ENCODE measurements around the gene GPRIN1. TPM values are rescaled to one million over a fixed set of nuclear protein-coding genes. Genes with fewer than 3 reads are reported as not detected.
"Not testable (repeated sequence)": the region's sequence is repeated elsewhere in the genome, so short reads cannot be mapped to it uniquely, and the experiment has no call there.

GPRIN1 gene
- total RNA-seq, 2 experiments from 2014 or later = 1.5 to 1.6 TPM

- Mint-ChIP-seq H3K36me3 (no peaks in the 10 kb centered on the region), H3K27ac (no peak overlapping the region), H3K4me3 (no peak overlapping the region)
Observed at GRCh38 chr5:176611435-176611834, 1.5 kb upstream of the GPRIN1 start.

GRCh38 chr5:176610435-176610773, 448 bp upstream of the GPRIN1 start:
- no peak for ATAC-seq (ENCODE audit: low read depth)
- H3K27ac Mint-ChIP-seq = no peak overlapping the region
- H3K36me3 Mint-ChIP-seq = no peaks in the 10 kb centered on the region
- POLR2A ChIA-PET = no interaction called here
- H3K27me3 Mint-ChIP-seq = peaks cover 36% of the 10 kb centered on the region
- H3K4me1 Mint-ChIP-seq = peaks cover 8% of the 10 kb centered on the region
- no peak for DNase-seq
- peak overlapping the region; percentile 68 for H3K4me3 Mint-ChIP-seq
- H3K9me3 Mint-ChIP-seq = no peaks in the 10 kb centered on the region

More at GRCh38 chr5:176611435-176611834, 1.5 kb upstream of the GPRIN1 start:
- ATAC-seq (ENCODE audit: low read depth) (no peak), DNase-seq (peak; percentile 71)
- Mint-ChIP-seq H3K4me1 (peaks cover 8% of the 10 kb centered on the region), H3K27me3 (peaks cover 44% of the 10 kb centered on the region), H3K9me3 (no peaks in the 10 kb centered on the region)
- POLR2A ChIA-PET = interaction anchor here (0.7 kb wide), 1 partner anchor 80 kb away, joined by 4 read pairs; no protein-coding TSS in a partner anchor

- DNase-seq (peak; percentile 38), ATAC-seq (ENCODE audit: low read depth) (no peak)
- H3K27ac Mint-ChIP-seq = no peak overlapping the region
- peak overlapping the region; percentile 84 for H3K4me3 Mint-ChIP-seq
- no peaks in the 10 kb centered on the region for H3K36me3 Mint-ChIP-seq
- no peaks in the 10 kb centered on the region for H3K9me3 Mint-ChIP-seq
- H3K27me3 Mint-ChIP-seq = peaks cover 36% of the 10 kb centered on the region
- H3K4me1 Mint-ChIP-seq = peaks cover 8% of the 10 kb centered on the region
- POLR2A ChIA-PET = no interaction called here
Observed at GRCh38 chr5:176608937-176609723, 826 bp downstream of the GPRIN1 start.

GRCh38 chr5:176608142-176608705, 1.7 kb downstream of the GPRIN1 start:
- no peaks in the 10 kb centered on the region for H3K36me3 Mint-ChIP-seq
- H3K27me3 Mint-ChIP-seq = peaks cover 41% of the 10 kb centered on the region
- peak overlapping the region; percentile 84 for H3K4me3 Mint-ChIP-seq
- no peak for DNase-seq
- no peaks in the 10 kb centered on the region for H3K9me3 Mint-ChIP-seq
- peaks cover 8% of the 10 kb centered on the region for H3K4me1 Mint-ChIP-seq
- H3K27ac Mint-ChIP-seq = no peak overlapping the region
- no peak for ATAC-seq (ENCODE audit: low read depth)
- POLR2A ChIA-PET = interaction anchor here (1.5 kb wide), 1 partner anchor 38 kb away, joined by 4 read pairs; the partner anchor contains the start of gene TSPAN17

GRCh38 chr5:176606875-176607274, 3.1 kb downstream of the GPRIN1 start:
- H3K9me3 Mint-ChIP-seq = no peaks in the 10 kb centered on the region
- no peak for DNase-seq
- peaks cover 37% of the 10 kb centered on the region for H3K27me3 Mint-ChIP-seq
- POLR2A ChIA-PET = interaction anchor here (1.0 kb wide), 1 partner anchor 15 kb away, joined by 3 read pairs; no protein-coding TSS in a partner anchor
- H3K4me3 Mint-ChIP-seq = no peak overlapping the region
- H3K27ac Mint-ChIP-seq = no peak overlapping the region
- no peaks in the 10 kb centered on the region for H3K36me3 Mint-ChIP-seq
- ATAC-seq (ENCODE audit: low read depth) = no peak
- H3K4me1 Mint-ChIP-seq = peaks cover 8% of the 10 kb centered on the region

- DNase-seq (no peak), ATAC-seq (ENCODE audit: low read depth) (no peak)
- POLR2A ChIA-PET = interaction anchor here (1.0 kb wide), 1 partner anchor 16 kb away, joined by 3 read pairs; no protein-coding TSS in a partner anchor
- no peaks in the 10 kb centered on the region for H3K9me3 Mint-ChIP-seq
- no peaks in the 10 kb centered on the region for H3K36me3 Mint-ChIP-seq
- H3K27me3 Mint-ChIP-seq = peaks cover 31% of the 10 kb centered on the region
- peaks cover 8% of the 10 kb centered on the region for H3K4me1 Mint-ChIP-seq
- H3K27ac Mint-ChIP-seq = no peak overlapping the region
- no peak overlapping the region for H3K4me3 Mint-ChIP-seq
Observed at GRCh38 chr5:176606032-176606431, 3.9 kb downstream of the GPRIN1 start.

- ATAC-seq (ENCODE audit: low read depth) = no peak
- H3K36me3 Mint-ChIP-seq = no peaks in the 10 kb centered on the region
- no peak overlapping the region for H3K4me3 Mint-ChIP-seq
- peaks cover 18% of the 10 kb centered on the region for H3K27me3 Mint-ChIP-seq
- no peak for DNase-seq
- POLR2A ChIA-PET = no interaction called here
- no peak overlapping the region for H3K27ac Mint-ChIP-seq
- no peaks in the 10 kb centered on the region for H3K4me1 Mint-ChIP-seq
- no peaks in the 10 kb centered on the region for H3K9me3 Mint-ChIP-seq
Observed at GRCh38 chr5:176603091-176603490, 6.9 kb downstream of the GPRIN1 start.

GRCh38 chr5:176601901-176602482, 8.0 kb downstream of the GPRIN1 start:
- no peaks in the 10 kb centered on the region for H3K9me3 Mint-ChIP-seq
- POLR2A ChIA-PET = no interaction called here
- no peaks in the 10 kb centered on the region for H3K4me1 Mint-ChIP-seq
- ATAC-seq (ENCODE audit: low read depth) = no peak
- peaks cover 13% of the 10 kb centered on the region for H3K27me3 Mint-ChIP-seq
- H3K36me3 Mint-ChIP-seq = no peaks in the 10 kb centered on the region
- no peak for DNase-seq
- no peak overlapping the region for H3K27ac Mint-ChIP-seq
- no peak overlapping the region for H3K4me3 Mint-ChIP-seq

GRCh38 chr5:176599749-176600430, 10.1 kb downstream of the GPRIN1 start:
- H3K4me3 Mint-ChIP-seq; ATAC-seq (ENCODE audit: low read depth); DNase-seq; H3K9me3 Mint-ChIP-seq; POLR2A ChIA-PET; H3K4me1 Mint-ChIP-seq; H3K27ac Mint-ChIP-seq; H3K36me3 Mint-ChIP-seq: not testable (repeated sequence)
- H3K27me3 Mint-ChIP-seq = peaks cover 20% of the 10 kb centered on the region

- Mint-ChIP-seq H3K27me3 (peaks cover 19% of the 10 kb centered on the region), H3K9me3 (no peaks in the 10 kb centered on the region), H3K4me1 (peaks cover 4% of the 10 kb centered on the region), H3K4me3 (peak overlapping the region; percentile 32), H3K27ac (no peak overlapping the region), H3K36me3 (no peaks in the 10 kb centered on the region)
- POLR2A ChIA-PET = interaction anchor here (1.4 kb wide), 1 partner anchor 181 kb away, joined by 5 read pairs; the partner anchor contains the start of gene CLTB
- ATAC-seq (ENCODE audit: low read depth) (no peak), DNase-seq (no peak)
Observed at GRCh38 chr5:176597417-176598389, 12.3 kb downstream of the GPRIN1 start.

- Mint-ChIP-seq H3K27me3 (peaks cover 13% of the 10 kb centered on the region), H3K4me3 (peak overlapping the region; percentile 74), H3K9me3 (no peaks in the 10 kb centered on the region), H3K36me3 (no peaks in the 10 kb centered on the region), H3K4me1 (peaks cover 4% of the 10 kb centered on the region), H3K27ac (peak overlapping the region; percentile 70)
- DNase-seq = peak; percentile 80
- ATAC-seq (ENCODE audit: low read depth) = peak; percentile 88
- POLR2A ChIA-PET = interaction anchor here (1.4 kb wide), 1 partner anchor 180 kb away, joined by 5 read pairs; the partner anchor contains the start of gene CLTB
Observed at GRCh38 chr5:176596689-176597416, 13.1 kb downstream of the GPRIN1 start.

Measured in activated naive CD8-positive, alpha-beta T cell treated with anti-CD3 and anti-CD28 coated beads, Interleukin-2, amount 10 ng/mL, durations not matched to agents 7 days and 5 days (primary cell).